Neuron (in vitro differentiated cells): ENCODE measurements around the gene NME3.
A peak's percentile ranks its signal among the peaks of the same experiment; 100 is the strongest.

Experiments used
- H2AFZ ChIP-seq: one replicate; pipeline ENCODE4 v1.6.1; 2013; ENCODE audit warnings: low read depth, mild to moderate bottlenecking, inconsistent platforms, low read length, moderate library complexity
- H3K27me3 ChIP-seq: one replicate; pipeline ENCODE4 v1.6.1; 2013; ENCODE audit warnings: low read length; ENCODE audit not compliant: insufficient read depth
- H3K36me3 ChIP-seq: one replicate; pipeline ENCODE4 v1.6.1; 2013; ENCODE audit warnings: low read length; ENCODE audit not compliant: insufficient read depth
- H3K4me1 ChIP-seq: one replicate; pipeline ENCODE4 v1.6.1; 2013; ENCODE audit warnings: low read length; ENCODE audit not compliant: insufficient read depth
- H3K4me3 ChIP-seq: 2 replicates; pipeline ENCODE4 v1.5.1; 2013; ENCODE audit warnings: mild to moderate bottlenecking, low read length, moderate library complexity
- H3K9me3 ChIP-seq: one replicate; pipeline ENCODE4 v1.6.1; 2013; ENCODE audit warnings: low read length

Gene NME3

DNA sequence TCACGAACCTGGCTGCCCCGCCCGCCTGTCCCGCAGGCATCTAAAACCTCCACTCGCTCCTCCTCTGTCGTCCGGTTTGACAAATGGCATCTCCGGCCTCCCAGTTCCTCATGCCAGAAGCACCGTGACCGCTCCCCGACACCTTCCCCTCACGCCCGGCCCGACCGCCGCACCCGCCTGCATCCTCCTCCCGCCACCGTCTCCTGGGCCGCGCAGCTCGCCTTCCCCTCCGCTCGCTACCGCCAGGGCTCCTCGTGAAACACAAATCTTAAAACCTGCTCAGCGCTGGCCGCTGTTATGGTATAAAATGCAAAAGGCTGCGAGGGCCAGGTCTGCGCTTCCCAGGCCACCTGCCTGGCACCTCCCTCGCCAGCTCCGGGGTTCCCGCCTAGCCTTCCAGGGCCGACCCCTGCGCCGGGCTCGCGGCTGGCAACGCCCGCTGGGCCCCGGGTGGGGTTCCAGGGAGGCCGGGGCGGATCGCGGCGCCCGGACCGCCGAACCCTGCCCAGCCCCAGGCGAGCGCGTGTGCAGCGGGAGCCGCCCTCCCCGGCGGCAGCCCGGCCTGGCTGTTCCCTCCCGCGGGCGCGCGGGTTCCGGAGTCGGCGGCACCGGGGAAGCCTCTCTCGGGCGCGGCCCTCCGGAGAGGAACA is 10.5 kb upstream of the NME3 start:
- no peaks in the 10 kb centered on the region for H3K9me3 ChIP-seq
- H3K4me1 ChIP-seq: peaks cover 16% of the 10 kb centered on the region
- H3K4me3 ChIP-seq: peak overlapping the region; percentile 95
- H2AFZ ChIP-seq: no peak overlapping the region
- H3K36me3 ChIP-seq: peaks cover 45% of the 10 kb centered on the region
- H3K27me3 ChIP-seq: no peaks in the 10 kb centered on the region

DNA sequence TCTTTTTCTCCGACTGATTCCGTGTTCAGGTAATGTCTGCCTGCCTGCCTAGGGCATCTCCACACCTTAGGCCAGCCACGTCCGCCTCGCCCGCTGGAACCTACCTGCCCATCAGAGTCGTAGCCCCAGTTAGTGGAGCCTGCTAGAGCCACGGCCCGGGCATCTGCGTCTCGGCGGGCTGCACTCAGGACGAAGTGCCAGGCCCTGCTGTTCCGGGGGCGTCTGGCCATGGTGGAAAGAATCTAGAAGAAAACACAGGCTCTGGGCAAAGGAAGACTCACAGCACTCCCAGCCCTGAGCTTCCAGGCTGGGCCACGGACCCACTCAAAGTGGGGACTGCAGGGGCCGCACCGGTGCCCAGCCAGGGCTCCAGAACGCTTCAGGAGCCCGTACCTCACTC is 9.9 kb upstream of the NME3 start:
- H3K9me3 ChIP-seq: no peaks in the 10 kb centered on the region
- H3K4me3 ChIP-seq: peak overlapping the region; percentile 95

DNA sequence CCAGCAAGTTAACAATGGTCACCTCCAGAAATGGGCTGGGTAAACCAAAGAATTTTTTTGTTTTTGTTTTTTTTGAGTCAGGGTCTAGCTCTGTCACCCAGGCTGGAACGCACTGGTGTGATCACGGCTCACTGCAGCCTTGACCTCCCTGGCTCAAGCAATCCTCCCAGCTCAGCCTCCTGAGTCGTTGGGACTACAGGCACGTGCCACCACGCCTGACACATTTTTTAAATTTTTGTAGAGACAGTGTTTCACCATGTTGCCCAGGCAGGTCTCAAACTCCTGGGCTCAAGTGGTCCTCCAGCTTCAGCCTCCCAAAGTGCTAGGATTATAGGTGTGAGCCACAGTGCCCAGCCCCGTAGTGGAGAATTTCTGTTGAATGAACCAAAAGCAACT is 9.3 kb upstream of the NME3 start:
- peak overlapping the region; percentile 95 for H3K4me3 ChIP-seq

More for the DNA sequence above, 9.9 kb upstream of the NME3 start:
- Histone ChIP-seq H2AFZ (no peak overlapping the region), H3K27me3 (no peaks in the 10 kb centered on the region), H3K36me3 (peaks cover 43% of the 10 kb centered on the region), H3K4me1 (peaks cover 16% of the 10 kb centered on the region)

DNA sequence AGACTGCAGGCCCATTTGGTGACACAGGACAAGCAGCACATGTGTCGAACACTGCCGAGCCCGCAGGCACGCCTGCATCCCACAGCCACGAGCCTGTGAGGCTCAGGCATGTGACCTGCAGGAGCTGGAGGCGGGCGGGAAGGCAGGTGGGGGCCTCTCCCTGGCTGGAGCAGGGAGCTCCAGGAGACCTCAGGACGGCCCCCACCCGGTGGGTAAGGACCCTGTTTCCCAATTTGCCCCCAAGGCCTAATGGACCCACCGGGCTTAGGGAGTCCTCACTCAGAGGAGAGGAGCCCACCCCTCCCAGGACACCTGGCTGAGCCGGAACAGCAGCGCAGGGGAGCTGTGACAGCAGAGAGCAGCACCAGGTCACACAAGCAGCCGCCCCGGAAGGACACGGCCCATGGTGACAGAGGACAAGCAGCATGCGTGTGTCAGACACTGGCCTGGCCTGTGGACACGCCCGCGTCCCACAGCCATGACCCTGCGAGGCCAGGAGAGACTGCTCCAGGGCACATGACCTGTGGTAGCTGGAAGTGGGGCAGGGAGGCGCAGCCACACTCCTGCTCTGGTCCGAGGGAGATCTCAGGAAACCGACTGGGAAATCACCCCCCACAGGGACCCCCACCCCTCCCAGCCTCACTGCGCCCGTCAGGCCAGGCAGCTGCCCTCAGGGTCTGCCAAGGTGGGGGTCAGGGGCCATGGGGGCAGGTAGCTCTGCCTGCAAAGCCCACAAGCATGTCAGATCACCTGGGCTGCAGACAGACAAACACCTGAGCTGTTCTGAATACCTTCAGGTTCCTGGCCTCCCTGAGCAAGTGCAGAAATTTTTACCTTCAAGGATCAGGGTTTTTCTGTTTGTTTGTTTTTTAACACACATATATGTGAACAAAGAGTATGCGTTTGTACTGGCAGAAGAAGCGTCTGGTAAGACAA is 8.7 kb upstream of the NME3 start:
- no peaks in the 10 kb centered on the region for H3K27me3 ChIP-seq
- H2AFZ ChIP-seq: no peak overlapping the region
- peaks cover 16% of the 10 kb centered on the region for H3K4me1 ChIP-seq
- no peaks in the 10 kb centered on the region for H3K9me3 ChIP-seq
- peaks cover 46% of the 10 kb centered on the region for H3K36me3 ChIP-seq
- H3K4me3 ChIP-seq: no peak overlapping the region

More for the DNA sequence above, 9.3 kb upstream of the NME3 start:
- H3K9me3 ChIP-seq: no peaks in the 10 kb centered on the region
- H3K4me1 ChIP-seq: peaks cover 16% of the 10 kb centered on the region
- no peak overlapping the region for H2AFZ ChIP-seq
- H3K27me3 ChIP-seq: no peaks in the 10 kb centered on the region
- peaks cover 46% of the 10 kb centered on the region for H3K36me3 ChIP-seq

DNA sequence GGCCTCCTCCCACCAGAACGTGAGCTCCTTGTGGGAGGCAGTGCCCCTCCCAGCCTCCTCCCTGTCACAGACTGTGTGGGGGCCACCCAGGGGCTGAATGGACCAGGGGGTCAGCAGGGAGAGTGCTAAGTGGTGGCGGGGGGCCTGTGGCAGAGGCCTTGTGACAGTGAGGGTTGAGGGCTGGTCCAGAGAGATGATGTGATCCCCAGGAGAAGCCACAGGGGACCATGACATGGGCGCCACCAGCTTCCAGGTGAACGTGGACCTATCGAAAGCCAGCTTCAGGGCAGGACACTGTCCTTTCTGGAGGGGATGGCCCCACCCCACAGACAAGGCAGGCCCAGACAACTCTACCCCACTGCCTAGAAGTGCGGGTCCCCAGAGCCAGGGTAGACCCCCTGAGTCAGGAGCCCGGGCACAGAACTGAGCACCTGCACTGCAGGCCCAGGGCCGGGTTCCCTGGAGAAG is 7.9 kb upstream of the NME3 start:
- H3K36me3 ChIP-seq: peaks cover 46% of the 10 kb centered on the region
- no peaks in the 10 kb centered on the region for H3K27me3 ChIP-seq
- no peak overlapping the region for H3K4me3 ChIP-seq
- peaks cover 21% of the 10 kb centered on the region for H3K4me1 ChIP-seq
- H3K9me3 ChIP-seq: no peaks in the 10 kb centered on the region
- no peak overlapping the region for H2AFZ ChIP-seq

DNA sequence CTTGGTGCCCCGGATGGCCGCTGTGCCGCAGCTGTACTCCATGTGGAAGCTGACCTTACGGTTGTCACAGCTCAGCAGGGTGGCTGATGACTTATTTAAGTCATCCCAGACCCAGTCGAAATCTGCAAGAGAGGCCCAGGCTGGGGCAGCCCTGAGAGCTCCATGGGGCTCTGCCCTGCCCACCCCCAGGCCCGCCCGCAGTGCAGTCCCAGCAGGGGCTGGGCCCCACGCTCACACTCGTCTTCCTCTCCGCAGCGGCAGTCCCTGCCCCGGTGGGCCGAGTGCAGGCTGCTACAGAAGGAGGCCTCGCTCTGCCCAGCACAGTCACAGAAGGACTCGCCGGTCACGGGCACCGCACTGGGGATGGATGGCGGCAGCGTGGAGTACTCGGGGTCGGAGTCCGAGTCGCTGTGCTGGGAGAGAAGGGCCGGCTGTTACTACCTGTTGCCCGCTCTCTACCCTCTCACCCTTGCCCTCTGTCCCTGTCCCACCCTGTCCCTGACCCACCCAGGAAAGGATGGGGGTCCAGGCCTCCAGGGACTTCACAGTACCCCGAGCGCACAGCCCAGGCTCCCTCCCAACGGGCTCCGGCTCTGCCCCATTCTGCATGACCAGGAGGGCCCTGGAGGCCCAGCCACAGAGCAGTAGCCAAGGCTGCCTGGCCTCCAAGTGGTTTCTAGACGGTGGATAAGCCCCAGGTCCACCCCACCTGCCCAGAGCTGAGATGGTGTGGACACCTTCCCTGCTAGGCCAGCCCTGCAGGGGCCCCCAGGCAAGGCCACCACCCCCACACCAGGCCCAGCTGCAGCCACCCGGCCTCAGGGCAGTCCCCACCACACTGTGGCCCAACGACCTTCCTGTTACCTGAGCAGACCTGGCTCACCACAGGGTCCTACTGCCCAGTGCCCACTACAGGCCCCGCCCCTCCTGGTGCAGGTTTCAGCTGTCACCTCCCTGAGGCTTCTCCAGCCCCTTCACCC is 7.1 kb upstream of the NME3 start:
- peaks cover 46% of the 10 kb centered on the region for H3K36me3 ChIP-seq
- H3K27me3 ChIP-seq: no peaks in the 10 kb centered on the region
- H2AFZ ChIP-seq: no peak overlapping the region
- peaks cover 23% of the 10 kb centered on the region for H3K4me1 ChIP-seq
- no peak overlapping the region for H3K4me3 ChIP-seq
- no peaks in the 10 kb centered on the region for H3K9me3 ChIP-seq

DNA sequence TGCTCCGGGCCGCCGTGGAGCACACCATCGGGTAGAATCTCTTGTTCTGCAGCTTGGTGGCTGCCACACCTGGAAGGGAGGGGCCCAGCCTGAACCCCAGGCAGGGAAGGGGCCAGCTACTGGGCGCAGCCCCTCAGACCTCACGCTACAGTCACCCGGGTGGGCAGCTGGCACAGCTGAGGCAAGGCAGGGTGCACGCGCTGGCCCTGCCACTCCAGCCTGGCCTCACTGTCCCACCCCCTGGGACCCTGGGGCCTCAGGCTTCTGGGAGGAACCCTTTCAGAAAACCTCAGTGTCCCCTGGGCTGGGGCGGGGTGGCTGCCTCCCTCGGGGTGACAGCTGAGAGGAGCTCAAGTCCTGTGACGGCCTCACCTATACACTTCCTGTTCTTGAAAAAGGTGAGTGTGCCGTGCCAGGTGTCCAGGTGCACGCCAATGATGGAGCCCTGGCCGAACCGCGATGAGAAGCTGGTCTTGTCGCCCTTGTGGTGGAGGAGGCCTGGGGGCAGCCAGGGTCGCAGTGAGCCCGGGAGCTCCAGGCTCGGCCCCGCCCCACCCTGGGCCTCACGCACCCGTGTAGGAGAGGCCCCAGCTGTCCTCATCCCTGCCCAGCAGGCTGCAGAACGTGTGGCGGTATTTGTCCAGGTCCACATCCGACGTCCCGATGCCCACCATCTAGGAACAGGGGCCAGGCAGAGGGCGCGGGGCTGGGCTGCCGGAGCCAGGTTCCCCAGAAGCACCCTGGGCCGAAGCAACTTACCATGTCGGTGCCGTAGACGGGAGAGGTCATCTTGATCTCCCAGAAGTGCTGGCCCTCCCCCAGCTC is 6.2 kb upstream of the NME3 start:
- Histone ChIP-seq H3K27me3 (no peaks in the 10 kb centered on the region), H2AFZ (no peak overlapping the region), H3K4me1 (peaks cover 23% of the 10 kb centered on the region), H3K36me3 (peaks cover 46% of the 10 kb centered on the region), H3K4me3 (no peak overlapping the region), H3K9me3 (no peaks in the 10 kb centered on the region)

DNA sequence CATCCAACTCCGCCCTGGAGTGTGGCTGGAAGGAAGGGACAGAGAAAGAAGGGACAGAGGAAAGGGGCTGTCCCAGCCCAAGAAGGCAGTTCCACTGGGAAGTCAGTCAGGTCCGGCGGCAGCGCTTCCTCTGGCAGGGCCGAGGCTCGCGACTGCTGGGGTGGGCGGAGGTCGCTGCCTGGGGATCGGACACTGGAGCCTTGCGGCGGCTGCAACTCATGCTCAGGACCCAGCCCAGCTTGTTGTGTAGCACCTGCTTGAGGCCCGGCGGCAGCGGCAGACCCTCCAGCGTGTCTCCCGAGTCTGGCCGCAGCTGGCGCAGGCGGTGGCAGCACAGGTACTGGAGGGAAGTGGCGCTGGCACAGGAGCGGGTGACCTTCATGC is 5.6 kb upstream of the NME3 start:
- Histone ChIP-seq H2AFZ (no peak overlapping the region), H3K4me1 (peaks cover 28% of the 10 kb centered on the region), H3K9me3 (no peaks in the 10 kb centered on the region), H3K27me3 (no peaks in the 10 kb centered on the region), H3K4me3 (no peak overlapping the region), H3K36me3 (peaks cover 46% of the 10 kb centered on the region)

DNA sequence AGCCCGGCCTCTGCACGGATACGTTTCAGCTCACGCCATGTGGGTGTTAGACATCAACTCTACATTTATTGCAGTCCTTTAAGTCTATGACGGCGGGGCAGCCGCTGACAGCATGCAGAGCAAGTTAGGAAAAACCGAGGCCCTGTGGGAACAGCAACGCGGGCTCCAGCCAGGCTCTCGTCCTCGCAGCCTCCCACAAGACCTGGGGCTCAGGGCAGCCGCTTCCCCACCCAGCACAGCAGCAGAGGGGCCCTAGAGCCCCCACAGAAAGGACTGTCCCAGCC is 5.3 kb upstream of the NME3 start:
- Histone ChIP-seq H3K4me3 (no peak overlapping the region), H3K36me3 (peaks cover 46% of the 10 kb centered on the region), H2AFZ (no peak overlapping the region), H3K9me3 (no peaks in the 10 kb centered on the region), H3K4me1 (peaks cover 28% of the 10 kb centered on the region), H3K27me3 (no peaks in the 10 kb centered on the region)

DNA sequence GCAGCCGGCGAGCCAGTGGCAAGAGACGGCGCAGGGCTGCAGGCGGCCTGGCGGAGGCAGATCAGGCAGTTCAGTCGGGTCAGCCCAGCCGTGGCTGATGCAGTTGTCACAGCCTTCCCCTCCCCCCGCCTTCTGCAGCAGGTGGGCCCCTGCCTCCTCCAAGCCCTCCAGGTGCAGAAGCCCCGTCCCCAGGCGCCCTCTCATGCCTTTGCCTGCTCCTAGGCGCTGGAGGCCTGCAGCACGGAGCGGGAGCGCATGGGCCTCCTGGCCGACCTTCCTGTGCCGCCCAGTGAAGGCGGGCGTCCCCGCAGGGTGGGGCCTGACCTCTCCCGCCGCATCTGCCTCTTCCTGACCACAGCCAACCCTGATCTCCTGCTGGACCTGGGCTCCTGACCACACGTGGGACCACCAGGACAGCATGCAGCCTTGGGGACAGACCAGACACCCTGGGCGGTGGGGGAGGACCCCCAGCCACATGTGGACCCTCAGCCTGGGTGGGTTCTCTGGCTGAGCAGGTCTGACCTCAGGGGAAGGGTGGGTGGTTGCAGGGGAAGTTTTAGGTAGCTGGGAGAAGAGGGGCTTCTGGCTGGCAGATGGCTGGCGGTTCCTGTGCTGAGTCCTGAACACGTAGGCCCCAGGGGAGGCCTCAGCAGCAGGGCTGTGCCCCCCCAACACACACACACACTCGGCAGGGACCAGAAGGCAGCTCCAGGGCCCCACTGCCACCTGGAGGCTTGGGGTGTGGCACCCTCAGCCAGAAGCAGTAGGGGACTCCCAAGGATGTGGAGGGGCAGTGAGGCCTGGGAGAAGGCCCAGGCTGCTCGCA is 4.7 kb upstream of the NME3 start:
- H3K27me3 ChIP-seq: no peaks in the 10 kb centered on the region

DNA sequence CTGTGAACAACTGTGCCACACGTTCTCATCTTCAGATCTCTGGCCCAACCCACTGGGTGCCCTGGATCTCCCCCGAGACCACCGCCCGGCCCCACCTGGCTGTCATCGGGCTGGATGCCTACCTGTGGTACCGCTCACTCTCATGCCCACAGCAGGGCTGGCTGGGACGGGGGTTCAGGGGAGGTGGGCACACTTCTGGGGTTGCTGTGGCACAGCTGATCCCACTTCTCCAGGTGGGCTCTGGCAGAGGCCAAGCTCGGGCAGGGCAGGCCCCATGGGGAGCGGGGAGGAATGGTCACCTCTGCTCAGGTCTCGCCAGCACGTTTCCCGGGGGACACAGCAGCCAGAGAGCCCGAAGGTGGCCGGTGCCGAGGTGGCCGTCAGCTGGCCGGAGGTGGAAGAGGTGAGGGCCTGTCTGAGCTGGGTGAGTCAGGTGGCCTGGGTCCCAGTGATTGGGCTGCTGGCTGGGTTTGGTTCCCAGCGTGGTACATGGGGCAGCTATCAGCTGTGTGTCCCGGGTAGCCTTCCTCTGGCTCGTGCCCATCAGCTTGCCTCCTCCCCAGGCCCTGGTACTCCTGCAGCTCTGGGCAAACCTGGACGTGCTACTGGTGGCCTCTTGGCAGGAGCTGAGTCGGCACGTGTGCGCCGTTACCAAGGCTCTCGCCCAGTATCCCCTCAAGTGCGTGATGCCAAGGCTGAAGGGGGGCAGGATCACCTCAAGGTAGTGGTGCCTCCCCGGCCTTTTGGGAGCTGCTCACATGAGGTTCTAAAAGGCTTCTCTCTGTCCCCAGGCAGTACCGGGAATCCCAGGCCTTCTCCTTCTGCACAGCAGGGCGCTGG is 3.9 kb upstream of the NME3 start:
- Histone ChIP-seq H3K27me3 (no peaks in the 10 kb centered on the region), H3K9me3 (no peaks in the 10 kb centered on the region), H3K4me3 (no peak overlapping the region), H2AFZ (no peak overlapping the region), H3K4me1 (peaks cover 19% of the 10 kb centered on the region), H3K36me3 (peaks cover 42% of the 10 kb centered on the region)

More for the DNA sequence above, 4.7 kb upstream of the NME3 start:
- Histone ChIP-seq H3K36me3 (peaks cover 44% of the 10 kb centered on the region), H3K4me1 (peaks cover 22% of the 10 kb centered on the region), H3K9me3 (no peaks in the 10 kb centered on the region), H3K4me3 (no peak overlapping the region), H2AFZ (no peak overlapping the region)
